HG03565 (cell line): ENCODE data around the gene MCRS1.
"Not testable (repeated sequence)": the region's sequence is repeated elsewhere in the genome, so short reads cannot be mapped to it uniquely, and the experiment has no call there.

ENCODE experiments used
- ATAC-seq: cut with Tn5 transposase; IDR thresholded peaks from one replicate; pipeline ENCODE4 v1.9.1; 2021; ENCODE audit warnings: mild to moderate bottlenecking, moderate library complexity; ENCODE audit not compliant: unreplicated experiment

The MCRS1 gene

DNA sequence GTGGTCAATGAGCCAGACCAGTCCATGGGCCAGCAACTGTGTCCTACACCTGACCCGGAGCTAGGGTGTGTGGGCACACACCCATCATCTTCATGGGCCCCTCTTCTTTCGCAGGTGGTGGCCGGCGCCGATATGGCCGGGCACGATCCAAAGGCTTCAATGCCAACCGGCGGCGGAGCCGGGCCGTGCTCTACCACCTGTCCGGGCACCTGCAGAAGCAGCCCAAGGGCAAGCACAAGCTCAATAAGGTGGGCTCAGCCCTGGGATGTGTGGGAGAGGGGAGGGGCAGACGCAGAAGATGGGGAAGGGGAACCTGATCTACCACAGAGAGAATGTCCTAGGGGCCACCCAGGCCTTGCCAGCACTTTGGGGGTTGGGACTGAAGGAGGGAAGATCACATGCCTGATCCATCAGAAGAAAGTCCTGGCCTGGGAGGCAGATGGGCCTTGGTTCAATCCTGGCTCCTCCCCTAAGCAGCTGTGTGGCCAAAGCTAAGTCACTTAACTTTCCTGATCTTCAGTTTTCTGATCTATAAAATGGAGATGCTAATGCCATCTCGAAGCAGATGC, 25.3 kb downstream of the MCRS1 start:
- no peak for ATAC-seq

DNA sequence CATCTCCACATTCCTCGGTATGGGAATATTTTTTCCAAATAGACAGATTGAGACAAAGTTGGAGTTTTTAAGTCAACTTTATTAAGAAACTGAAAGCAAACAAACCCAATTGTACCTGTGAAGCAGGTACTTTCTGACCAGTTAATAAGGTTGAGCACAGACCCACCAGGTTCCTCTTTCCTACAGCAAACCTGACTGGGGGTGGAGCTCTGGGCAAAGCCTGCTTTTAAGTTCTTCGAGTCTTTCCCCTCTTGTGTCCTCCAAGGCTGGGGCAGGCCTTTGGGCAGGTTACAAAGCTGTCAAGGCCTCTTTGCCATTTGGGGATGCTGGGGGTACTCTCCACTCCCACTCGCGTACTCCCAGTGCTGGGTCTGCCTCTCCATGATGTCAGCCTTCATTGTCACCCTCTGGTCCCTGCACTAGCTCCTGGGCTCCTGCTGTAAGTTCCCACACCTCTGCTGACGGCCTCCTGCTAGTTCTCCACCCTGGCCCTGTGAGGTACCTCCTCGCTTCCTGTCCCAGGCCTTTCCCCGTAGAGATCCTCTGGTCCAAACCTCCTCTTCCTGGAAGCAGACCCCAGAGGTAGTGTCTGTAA, 25.9 kb downstream of the MCRS1 start:
- no peak for ATAC-seq

GRCh38 chr12:49541140-49541861, 26.6 kb downstream of the MCRS1 start:
- no peak for ATAC-seq

DNA sequence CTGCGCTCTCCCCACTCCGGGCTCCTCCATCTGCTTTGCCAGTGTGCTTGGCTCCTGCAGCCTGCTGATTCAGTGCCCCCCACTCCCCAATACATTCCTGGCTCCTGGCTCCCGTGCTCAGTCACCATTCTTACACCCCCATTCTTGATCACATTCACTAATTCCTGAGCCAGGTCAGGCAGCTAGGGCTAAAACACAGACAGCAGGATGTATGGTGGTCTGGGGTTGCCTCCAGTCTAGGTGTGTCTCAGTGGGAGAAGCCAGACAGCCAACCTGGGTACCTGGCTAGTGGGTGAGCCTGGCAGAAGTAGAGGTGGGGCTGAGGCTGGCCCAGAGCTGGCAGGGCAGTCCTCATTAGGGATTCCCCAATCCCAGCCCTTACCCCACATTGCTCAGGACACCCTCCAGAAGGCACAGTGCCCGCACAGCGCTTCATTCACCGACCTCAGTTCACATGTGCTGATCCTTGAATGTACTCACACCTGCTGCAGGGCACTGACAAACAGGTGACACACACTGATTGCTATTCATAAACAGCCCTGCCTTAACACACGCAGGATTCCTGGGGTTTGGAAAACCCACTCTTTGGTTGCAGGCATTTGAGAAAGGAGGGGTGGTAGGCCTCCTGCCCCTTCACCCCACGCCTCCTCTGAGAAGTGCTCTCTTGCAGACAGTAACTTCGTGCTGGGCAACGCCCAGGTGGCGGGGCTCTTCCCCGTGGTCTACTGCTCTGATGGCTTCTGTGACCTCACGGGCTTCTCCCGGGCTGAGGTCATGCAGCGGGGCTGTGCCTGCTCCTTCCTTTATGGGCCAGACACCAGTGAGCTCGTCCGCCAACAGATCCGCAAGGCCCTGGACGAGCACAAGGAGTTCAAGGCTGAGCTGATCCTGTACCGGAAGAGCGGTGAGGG, 27.5 kb downstream of the MCRS1 start:
- ATAC-seq, result no peak

DNA sequence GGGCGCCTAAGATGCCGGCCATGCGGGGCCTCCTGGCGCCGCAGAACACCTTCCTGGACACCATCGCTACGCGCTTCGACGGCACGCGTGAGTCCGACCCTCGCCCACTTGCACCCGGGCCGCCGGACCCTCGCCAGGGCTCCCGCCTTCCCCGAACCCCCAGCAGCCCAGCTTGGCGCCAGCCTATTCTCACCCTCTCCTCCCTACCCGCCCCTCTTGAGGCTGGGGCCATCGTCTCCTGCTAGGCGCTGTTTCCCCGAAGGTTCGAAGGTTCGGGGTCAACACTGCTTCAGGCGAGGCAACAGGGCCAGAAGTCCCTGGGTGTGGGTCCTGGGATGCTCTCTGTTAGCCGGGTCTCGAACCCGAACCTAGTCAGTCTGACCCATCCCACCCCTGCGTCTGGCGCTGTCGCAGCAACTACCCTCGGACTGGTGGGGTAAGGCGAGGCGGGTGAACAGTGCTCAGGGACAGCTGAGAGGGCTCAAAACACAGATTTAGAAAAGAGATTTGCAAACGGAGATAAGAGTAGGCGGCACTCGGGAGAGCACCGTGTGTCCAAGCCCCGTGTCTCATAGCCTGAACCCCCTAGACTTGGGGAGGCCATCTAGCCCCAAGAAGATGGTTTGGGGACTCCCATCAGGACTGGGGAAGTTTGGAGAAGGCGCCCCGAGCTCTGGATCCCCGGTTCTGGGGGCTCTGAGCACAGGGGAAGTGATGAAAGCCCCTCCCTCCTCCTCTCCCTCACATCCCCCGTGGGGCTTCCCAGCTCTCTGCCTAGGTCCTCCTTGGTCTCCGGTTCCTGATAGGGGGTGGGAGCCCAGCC, 28.3 kb downstream of the MCRS1 start:
- ATAC-seq, result no peak

DNA sequence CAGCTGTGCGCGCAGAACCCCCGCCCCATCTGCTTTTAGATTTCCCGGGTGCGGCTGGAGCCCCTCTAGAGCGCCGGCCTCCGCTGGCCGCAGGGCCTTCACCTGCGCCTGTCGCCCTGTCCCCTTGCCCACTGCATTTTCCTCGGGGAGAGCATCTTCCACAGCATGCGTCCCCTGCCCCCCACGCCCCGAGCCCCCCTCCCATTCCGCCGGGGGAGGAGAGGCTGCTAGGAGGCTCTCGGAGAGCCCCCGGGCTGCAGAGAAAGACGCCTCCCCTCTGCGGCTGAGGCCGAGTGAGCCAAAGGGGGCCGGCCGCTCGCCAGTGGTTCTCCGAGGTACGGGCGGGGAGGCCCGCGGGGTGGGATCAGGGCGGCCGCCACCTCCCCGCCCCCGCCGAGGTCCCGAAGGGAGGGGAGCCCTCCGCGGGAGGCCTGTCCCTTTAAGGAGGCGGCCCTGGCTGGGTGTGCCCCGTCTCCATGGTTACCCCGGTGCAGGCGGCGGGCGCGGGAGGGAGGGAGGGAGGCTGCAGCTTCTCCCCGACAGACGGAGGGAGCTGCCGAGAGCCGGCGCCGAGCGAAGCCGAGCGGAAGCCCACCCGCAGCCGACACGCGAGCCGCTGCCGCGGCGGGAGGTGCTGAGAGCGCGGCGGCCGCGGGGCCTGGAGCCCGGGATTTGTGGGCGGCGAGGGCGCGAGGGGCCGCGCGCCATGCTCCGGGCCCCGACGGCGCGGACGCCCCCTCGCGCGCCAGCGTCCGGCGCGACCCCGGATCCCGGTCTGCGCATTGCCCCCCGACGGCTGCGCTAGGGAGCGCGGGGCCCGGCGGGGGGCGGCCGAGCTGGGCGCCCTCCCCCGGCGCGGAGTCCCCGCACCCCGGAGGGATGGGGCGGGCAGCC, 29.2 kb downstream of the MCRS1 start, which contains the start of gene KCNH3:
Gene KCNH3, plus strand, starts transcription at position 521 of the 894 bp plus-strand sequence. CDS start 387 bp downstream, outside the sequence.
- ATAC-seq, result peak; percentile 58

GRCh38 chr12:49537752-49538509, 30.0 kb downstream of the MCRS1 start:
- no peak for ATAC-seq

- no peak for ATAC-seq
Observed at GRCh38 chr12:49537231-49537751, 30.7 kb downstream of the MCRS1 start.

DNA sequence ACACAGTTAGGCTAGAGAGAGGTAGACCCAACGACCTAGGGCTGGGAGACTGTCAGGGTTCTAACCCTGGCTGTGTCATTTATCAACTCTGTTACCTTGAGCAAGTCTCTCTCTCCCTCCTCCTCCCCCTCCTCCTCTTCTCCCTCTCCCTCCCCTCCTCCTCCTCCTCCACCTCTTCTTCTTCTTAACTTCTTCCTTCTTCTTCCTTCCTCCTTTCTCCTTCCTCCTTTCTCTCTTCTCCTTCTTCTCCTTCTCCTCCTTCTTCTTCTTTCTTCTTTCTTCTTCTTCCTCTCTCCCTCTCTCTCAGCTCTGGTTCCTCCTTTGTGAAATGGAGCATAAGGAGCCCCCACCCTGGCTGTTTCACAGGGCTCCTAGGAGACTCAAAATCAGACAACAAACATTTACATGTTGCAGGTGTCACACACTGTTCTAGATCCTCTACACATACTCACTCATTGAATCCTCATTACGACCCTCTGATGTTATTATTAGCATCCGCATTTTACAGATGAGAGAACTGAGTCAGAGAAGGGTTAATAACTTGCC, 31.3 kb downstream of the MCRS1 start:
- ATAC-seq, result no peak

DNA sequence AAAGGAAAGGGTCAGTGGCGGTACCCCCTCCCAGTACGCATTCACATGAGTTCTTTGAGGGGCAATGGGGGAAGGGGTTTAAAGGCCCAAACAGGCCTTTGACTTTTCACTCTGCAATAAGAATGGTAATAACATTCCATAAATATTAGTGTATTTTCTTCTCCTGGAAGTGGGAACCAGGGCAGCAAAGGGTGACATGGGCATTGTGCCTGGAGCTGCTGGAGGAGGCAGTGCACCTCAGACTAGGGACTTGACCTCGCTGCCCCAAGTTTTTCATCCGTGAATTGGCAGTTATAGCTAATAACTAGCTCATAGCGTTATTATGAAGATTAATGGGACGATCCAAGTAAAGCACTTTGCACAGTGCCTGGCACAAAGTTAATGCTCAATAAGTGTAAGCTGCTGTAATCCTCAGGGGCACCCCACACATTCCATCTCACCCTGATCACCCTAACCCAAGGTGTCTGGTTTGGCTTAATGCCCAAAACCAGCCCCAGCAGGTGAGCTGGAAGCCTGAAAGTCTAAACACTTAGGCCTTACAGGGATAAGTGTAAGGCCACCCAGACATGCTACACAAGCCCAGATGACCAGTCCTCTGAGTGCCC, 31.9 kb downstream of the MCRS1 start:
- no peak for ATAC-seq

DNA sequence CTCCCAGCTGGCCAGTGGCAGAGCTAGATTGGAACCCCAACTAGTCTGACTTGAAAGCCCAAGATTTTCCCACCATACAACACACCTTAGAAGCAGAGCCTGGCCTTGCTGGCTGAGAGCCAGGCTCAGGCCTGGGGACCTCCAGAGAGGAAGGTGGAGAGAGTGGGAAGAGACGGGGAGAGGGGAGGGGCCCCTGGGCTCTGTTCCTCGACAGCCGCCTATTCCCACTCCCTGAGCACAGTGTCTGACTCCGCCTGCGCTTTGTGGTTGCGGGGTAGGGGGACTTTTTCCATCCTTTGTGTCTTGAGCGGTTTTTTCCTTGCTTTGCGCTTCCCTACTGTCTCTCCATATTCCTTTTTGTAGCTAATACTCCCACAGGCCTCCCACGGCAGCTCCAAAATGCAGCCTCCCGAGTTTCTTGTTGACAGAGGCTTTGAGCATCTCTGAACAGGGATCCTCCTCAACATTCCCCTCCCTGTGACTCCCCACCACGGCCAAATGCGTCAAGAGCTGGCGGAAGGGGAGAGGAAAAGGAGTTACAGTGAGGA, 33.1 kb downstream of the MCRS1 start:
- ATAC-seq, result no peak

- not testable (repeated sequence) for ATAC-seq
Observed at GRCh38 chr12:49534122-49534521, 33.8 kb downstream of the MCRS1 start.

DNA sequence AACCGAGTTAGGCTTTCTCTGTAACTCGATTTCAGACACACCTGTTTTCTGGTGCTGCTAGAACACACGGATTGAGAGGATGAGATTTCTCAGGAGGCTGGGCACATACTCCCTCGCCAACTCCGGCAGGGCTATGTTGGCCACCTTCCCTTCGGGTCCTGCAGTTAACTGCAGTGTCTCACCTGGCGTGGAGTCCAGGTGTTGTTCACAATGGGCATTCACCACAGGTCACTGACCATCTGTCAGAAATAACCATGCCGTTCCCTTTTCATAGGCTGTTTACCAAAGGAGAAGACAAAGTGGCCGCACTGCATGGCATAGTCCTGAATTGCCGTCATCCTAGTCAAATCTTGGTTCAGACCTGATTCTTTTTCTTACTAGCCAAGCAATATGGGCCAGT, 34.6 kb downstream of the MCRS1 start:
- no peak for ATAC-seq

DNA sequence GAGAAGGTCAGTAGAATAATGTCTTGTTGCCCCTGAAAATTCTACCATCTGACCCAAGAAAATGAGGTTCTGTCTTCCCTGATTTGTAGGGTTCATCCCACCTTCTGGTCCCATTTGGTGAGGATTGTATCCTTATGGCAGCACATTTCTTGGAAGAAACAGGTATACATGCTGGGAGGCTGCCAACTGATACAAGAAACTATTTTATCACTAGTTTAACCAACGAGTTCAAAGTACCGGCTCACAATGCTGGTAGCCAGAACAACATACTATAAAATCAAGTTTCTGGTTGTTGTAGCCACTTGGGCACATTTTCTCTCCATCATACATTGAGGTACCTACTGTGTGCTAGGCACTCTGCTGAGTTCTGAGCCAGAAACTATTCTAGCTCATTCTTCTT, 36.2 kb downstream of the MCRS1 start:
- no peak for ATAC-seq

GRCh38 chr12:49529414-49529813, 38.5 kb downstream of the MCRS1 start:
- no peak for ATAC-seq

DNA sequence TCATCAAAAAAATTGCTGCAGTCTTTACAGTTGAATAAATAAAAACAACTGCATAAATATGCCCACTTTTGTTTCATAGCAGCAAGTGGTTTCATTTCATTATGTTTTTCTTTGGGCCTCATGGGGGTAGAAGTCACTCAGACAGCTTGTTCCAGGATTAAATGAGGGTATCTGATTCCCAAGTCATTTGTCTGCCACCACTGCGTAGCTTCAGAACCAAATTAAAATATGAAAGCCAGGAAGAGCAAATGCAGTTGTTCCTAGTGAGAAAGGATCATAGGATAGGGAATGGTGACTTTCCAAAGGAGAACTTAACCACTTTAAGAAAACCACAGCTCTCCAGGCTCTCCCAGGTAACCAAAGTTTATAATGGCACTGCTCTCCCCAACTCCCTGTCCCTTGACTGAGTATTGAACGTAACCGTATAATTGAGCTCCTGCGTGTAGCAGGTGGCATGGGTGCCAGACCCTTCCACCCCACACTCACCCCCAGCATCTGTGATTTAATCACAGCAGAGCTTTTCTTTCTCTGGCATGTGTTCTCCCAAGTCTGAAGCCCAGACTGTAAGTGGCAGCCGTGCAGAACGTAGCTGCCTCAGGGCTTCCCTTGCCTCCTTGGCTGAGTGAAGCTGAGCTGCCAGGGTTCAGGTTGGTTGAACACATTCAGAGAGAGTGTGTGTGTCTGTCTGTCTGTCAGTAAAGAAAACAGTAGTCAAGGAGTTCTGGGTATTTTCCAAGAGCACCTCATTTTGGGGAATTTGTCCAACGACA, 40.4 kb downstream of the MCRS1 start:
- ATAC-seq, result no peak

- ATAC-seq, result no peak
Observed at GRCh38 chr12:49525942-49526341, 42.0 kb downstream of the MCRS1 start.
